Neural cell (in vitro differentiated cells): ENCODE measurements around the gene CCNK. TPM values are rescaled to one million over a fixed set of nuclear protein-coding genes. Genes with fewer than 3 reads are reported as not detected.

Experiments
- H2AFZ ChIP-seq: fragments of 200-600, 300-800 bp; sonication (generic), shearing (Covaris generic); 2 replicates; pipeline ENCODE4 v1.6.0; 2014; ENCODE audit warnings: low read depth, mild to moderate bottlenecking, antibody characterized with exemption, low read length, moderate library complexity
- H3F3A ChIP-seq: fragments of 200-600 bp; shearing (Covaris generic); 2 replicates; pipeline ENCODE4 v1.6.1; 2016; ENCODE audit warnings: mild to moderate bottlenecking, moderate library complexity, mixed read lengths, antibody characterized with exemption, low read length; ENCODE audit not compliant: insufficient read depth, poor library complexity, severe bottlenecking
- H3K27ac ChIP-seq: fragments of 200-600, 300-800 bp; sonication (generic), shearing (Covaris generic); 2 replicates; pipeline ENCODE4 v1.5.1; 2014; ENCODE audit warnings: mild to moderate bottlenecking, low read length, moderate library complexity
- H3K27me3 ChIP-seq: fragments of 300-800, 200-600 bp; sonication (generic), shearing (Covaris generic); 2 replicates; pipeline ENCODE4 v1.6.0; 2014; ENCODE audit warnings: mild to moderate bottlenecking, low read depth, low read length, moderate library complexity; ENCODE audit not compliant: insufficient read depth
- H3K36me3 ChIP-seq: fragments of 300-800, 200-600 bp; sonication (generic), shearing (Covaris generic); 2 replicates; pipeline ENCODE4 v1.5.1; 2014; ENCODE audit warnings: mild to moderate bottlenecking, antibody characterized with exemption, low read length, moderate library complexity; ENCODE audit not compliant: insufficient read depth
- H3K4me2 ChIP-seq: fragments of 300-800, 200-600 bp; sonication (generic), shearing (Covaris generic); 2 replicates; pipeline ENCODE4 v1.6.0; 2014; ENCODE audit warnings: mild to moderate bottlenecking, low read length
- H3K4me3 ChIP-seq: fragments of 300-800, 200-600 bp; sonication (generic), shearing (Covaris generic); 2 replicates; pipeline ENCODE4 v1.5.1; 2014; ENCODE audit warnings: mild to moderate bottlenecking, low read length, moderate library complexity
- H3K79me2 ChIP-seq: fragments of 200-600 bp; shearing (Covaris generic); replicated peaks from 2 replicates; pipeline ENCODE4 v1.6.0; 2014; ENCODE audit warnings: mild to moderate bottlenecking, low read length, moderate library complexity; ENCODE audit not compliant: insufficient read depth
- H3K9ac ChIP-seq: fragments of 300-800, 200-600 bp; sonication (generic), shearing (Covaris generic); 2 replicates; pipeline ENCODE4 v1.6.1; 2016; ENCODE audit warnings: mild to moderate bottlenecking, low read length, mixed read lengths
- H3K9me2 ChIP-seq: fragments of 200-600 bp; shearing (Covaris generic); 2 replicates; pipeline ENCODE4 v1.6.1; 2016; ENCODE audit warnings: mild to moderate bottlenecking, low read length, mixed read lengths; ENCODE audit not compliant: insufficient read depth
- H3K9me3 ChIP-seq: fragments of 200-600, 300-800 bp; sonication (generic), shearing (Covaris generic); 2 replicates; pipeline ENCODE4 v1.6.1; 2016; ENCODE audit warnings: mild to moderate bottlenecking, mixed run types, low read length, moderate library complexity, mixed read lengths
- H4K20me1 ChIP-seq: fragments of 200-600 bp; shearing (Covaris generic); 2 replicates; pipeline ENCODE4 v1.6.1; 2016; ENCODE audit warnings: mild to moderate bottlenecking, mixed run types; ENCODE audit not compliant: insufficient read depth
- EP300 ChIP-seq: fragments of 450-650 bp; conservative IDR thresholded peaks from 2 replicates; pipeline ENCODE4 v1.6.1; 2014; ENCODE audit warnings: antibody characterized with exemption, mild to moderate bottlenecking, moderate library complexity; ENCODE audit not compliant: poor library complexity, severe bottlenecking
- EZH2 ChIP-seq: fragments of 200-600, 300-800 bp; shearing (Covaris generic), sonication (generic); IDR thresholded peaks from 2 replicates; pipeline ENCODE4 v1.6.1; 2014; ENCODE audit warnings: antibody characterized with exemption, low read length, borderline replicate concordance, mild to moderate bottlenecking; ENCODE audit not compliant: insufficient read depth, poor library complexity, severe bottlenecking
- MXI1 ChIP-seq: fragments of 450-650 bp; conservative IDR thresholded peaks from 2 replicates; pipeline ENCODE4 v1.6.1; 2014; ENCODE audit warnings: antibody characterized with exemption, mild to moderate bottlenecking; ENCODE audit not compliant: poor library complexity, severe bottlenecking
- POLR2AphosphoS5 ChIP-seq: IDR thresholded peaks from 2 replicates; pipeline ENCODE4 v1.6.1; 2012
- RAD21 ChIP-seq: fragments of 450-650 bp; conservative IDR thresholded peaks from 2 replicates; pipeline ENCODE4 v1.6.1; 2014; ENCODE audit warnings: antibody characterized with exemption, mild to moderate bottlenecking, moderate library complexity
- REST ChIP-seq: IDR thresholded peaks from 2 replicates; pipeline ENCODE4 v1.6.1; 2012; ENCODE audit warnings: borderline replicate concordance
- SMC3 ChIP-seq: fragments of 450-650 bp; conservative IDR thresholded peaks from 2 replicates; pipeline ENCODE4 v1.6.1; 2014; ENCODE audit warnings: antibody characterized with exemption, mild to moderate bottlenecking, moderate library complexity; ENCODE audit not compliant: poor library complexity
- TAF1 ChIP-seq: IDR thresholded peaks from 2 replicates; pipeline ENCODE4 v1.6.1; 2012; ENCODE audit warnings: low read depth
- polyA plus RNA-seq: library from polyadenylated mRNA; depleted of rRNA; stranded (reverse); fragments of >200 nt; gene quantifications from 2 replicates; pipeline ENCODE4 v1.2.3, GENCODE V29; 2014
- TF ChIP-seq, protein P1 (sequence below): fragments of 450-650 bp; IDR thresholded peaks from 2 replicates; pipeline ENCODE4 v1.5.1; 2014; ENCODE audit warnings: antibody characterized with exemption, mild to moderate bottlenecking, moderate library complexity; ENCODE audit not compliant: poor library complexity, severe bottlenecking

Gene CCNK
- polyA plus RNA-seq, 1 donor from 2014 or later: 11.2 TPM

GRCh38 chr14:99560922-99561683, 79.9 kb downstream of the CCNK start:
- no peak overlapping the region for H3K4me3 ChIP-seq
- H3K27me3 ChIP-seq: no peaks in the 10 kb centered on the region
- TF ChIP-seq EP300: no peak
- no peak for TF ChIP-seq TAF1
- TF ChIP-seq EZH2: no peak
- TF ChIP-seq POLR2AphosphoS5: no peak
- TF ChIP-seq RAD21: no peak
- no peak for TF ChIP-seq REST
- TF ChIP-seq, protein P1, sequence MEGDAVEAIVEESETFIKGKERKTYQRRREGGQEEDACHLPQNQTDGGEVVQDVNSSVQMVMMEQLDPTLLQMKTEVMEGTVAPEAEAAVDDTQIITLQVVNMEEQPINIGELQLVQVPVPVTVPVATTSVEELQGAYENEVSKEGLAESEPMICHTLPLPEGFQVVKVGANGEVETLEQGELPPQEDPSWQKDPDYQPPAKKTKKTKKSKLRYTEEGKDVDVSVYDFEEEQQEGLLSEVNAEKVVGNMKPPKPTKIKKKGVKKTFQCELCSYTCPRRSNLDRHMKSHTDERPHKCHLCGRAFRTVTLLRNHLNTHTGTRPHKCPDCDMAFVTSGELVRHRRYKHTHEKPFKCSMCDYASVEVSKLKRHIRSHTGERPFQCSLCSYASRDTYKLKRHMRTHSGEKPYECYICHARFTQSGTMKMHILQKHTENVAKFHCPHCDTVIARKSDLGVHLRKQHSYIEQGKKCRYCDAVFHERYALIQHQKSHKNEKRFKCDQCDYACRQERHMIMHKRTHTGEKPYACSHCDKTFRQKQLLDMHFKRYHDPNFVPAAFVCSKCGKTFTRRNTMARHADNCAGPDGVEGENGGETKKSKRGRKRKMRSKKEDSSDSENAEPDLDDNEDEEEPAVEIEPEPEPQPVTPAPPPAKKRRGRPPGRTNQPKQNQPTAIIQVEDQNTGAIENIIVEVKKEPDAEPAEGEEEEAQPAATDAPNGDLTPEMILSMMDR: no peak
- no peak for TF ChIP-seq SMC3
- TF ChIP-seq MXI1: no peak
- H3K36me3 ChIP-seq: no peaks in the 10 kb centered on the region
- no peak overlapping the region for H2AFZ ChIP-seq
- H3K9ac ChIP-seq: no peak overlapping the region
- H3F3A ChIP-seq: no peaks in the 10 kb centered on the region
- H3K9me2 ChIP-seq: no peaks in the 10 kb centered on the region
- no peaks in the 10 kb centered on the region for H3K9me3 ChIP-seq
- no peak overlapping the region for H3K27ac ChIP-seq
- no peak overlapping the region for H3K4me2 ChIP-seq
- H4K20me1 ChIP-seq: no peaks in the 10 kb centered on the region
- H3K79me2 ChIP-seq: peaks cover 12% of the 10 kb centered on the region

- no peak overlapping the region for H3K4me2 ChIP-seq
Measured at GRCh38 chr14:99561864-99562263, 80.7 kb downstream of the CCNK start.

More at GRCh38 chr14:99561864-99562263, 80.7 kb downstream of the CCNK start:
- TF ChIP-seq POLR2AphosphoS5 (no peak), EP300 (no peak), EZH2 (no peak), RAD21 (no peak), MXI1 (no peak), REST (no peak), SMC3 (no peak)
- TF ChIP-seq, protein P1: no peak
- H3F3A ChIP-seq: no peaks in the 10 kb centered on the region
- H3K79me2 ChIP-seq: peaks cover 12% of the 10 kb centered on the region
- no peak overlapping the region for H3K9ac ChIP-seq
- no peak overlapping the region for H3K4me3 ChIP-seq
- no peaks in the 10 kb centered on the region for H3K27me3 ChIP-seq
- no peaks in the 10 kb centered on the region for H3K9me3 ChIP-seq
- H3K9me2 ChIP-seq: no peaks in the 10 kb centered on the region
- no peak overlapping the region for H3K27ac ChIP-seq
- no peak overlapping the region for H2AFZ ChIP-seq
- no peaks in the 10 kb centered on the region for H3K36me3 ChIP-seq
- H4K20me1 ChIP-seq: no peaks in the 10 kb centered on the region
